ENCODE measurements around the gene PLB1.

PLB1 gene

GRCh38 chr2:28566521-28567041, 70.7 kb downstream of the PLB1 start:
- H3K27ac ChIP-seq, result peak overlapping the region; percentile 35; the same call in 1 of the 2 replicates
- TF ChIP-seq ZFX (IDR thresholded peaks at IDR 0.05), result no peak
- peak; percentile 100 for TF ChIP-seq CTCF (conservative IDR thresholded peaks at IDR 0.05)

- H3K27ac ChIP-seq, result peak overlapping the region; percentile 35; the same call in 1 of the 2 replicates
- TF ChIP-seq ZFX (IDR thresholded peaks at IDR 0.05), result no peak
- TF ChIP-seq CTCF (conservative IDR thresholded peaks at IDR 0.05), result no peak; the same call in none of the 2 replicates
Measured at GRCh38 chr2:28567061-28567471, 71.2 kb downstream of the PLB1 start.

GRCh38 chr2:28568036-28568435, 72.2 kb downstream of the PLB1 start:
- H3K27ac ChIP-seq, result no peak overlapping the region
- TF ChIP-seq ZFX (IDR thresholded peaks at IDR 0.05), result no peak
- no peak for TF ChIP-seq CTCF (conservative IDR thresholded peaks at IDR 0.05)

- TF ChIP-seq ZFX (IDR thresholded peaks at IDR 0.05), result no peak
- TF ChIP-seq CTCF (conservative IDR thresholded peaks at IDR 0.05), result no peak
- peak overlapping the region; percentile 53 for H3K27ac ChIP-seq
Measured at GRCh38 chr2:28568533-28568932, 72.7 kb downstream of the PLB1 start.

- no peak for TF ChIP-seq CTCF (conservative IDR thresholded peaks at IDR 0.05)
- no peak for TF ChIP-seq ZFX (IDR thresholded peaks at IDR 0.05)
- H3K27ac ChIP-seq, result no peak overlapping the region
Measured at GRCh38 chr2:28570431-28570830, 74.6 kb downstream of the PLB1 start.

- TF ChIP-seq CTCF (conservative IDR thresholded peaks at IDR 0.05) (no peak), ZFX (IDR thresholded peaks at IDR 0.05) (no peak)
- H3K27ac ChIP-seq, result no peak overlapping the region
Measured at GRCh38 chr2:28576714-28577113, 80.9 kb downstream of the PLB1 start.

- no peak for TF ChIP-seq ZFX (IDR thresholded peaks at IDR 0.05)
- TF ChIP-seq CTCF (conservative IDR thresholded peaks at IDR 0.05), result no peak
- no peak overlapping the region for H3K27ac ChIP-seq
Measured at GRCh38 chr2:28577791-28578680, 82.2 kb downstream of the PLB1 start.
